Measurements from ENCODE around the gene NR2F1.
A peak's percentile ranks its signal among the peaks of the same experiment; 100 is the strongest.

NR2F1 gene

GRCh38 chr5:93577854-93578812, 4.9 kb upstream of the NR2F1 start:
- no peak for DNase-seq

DNA sequence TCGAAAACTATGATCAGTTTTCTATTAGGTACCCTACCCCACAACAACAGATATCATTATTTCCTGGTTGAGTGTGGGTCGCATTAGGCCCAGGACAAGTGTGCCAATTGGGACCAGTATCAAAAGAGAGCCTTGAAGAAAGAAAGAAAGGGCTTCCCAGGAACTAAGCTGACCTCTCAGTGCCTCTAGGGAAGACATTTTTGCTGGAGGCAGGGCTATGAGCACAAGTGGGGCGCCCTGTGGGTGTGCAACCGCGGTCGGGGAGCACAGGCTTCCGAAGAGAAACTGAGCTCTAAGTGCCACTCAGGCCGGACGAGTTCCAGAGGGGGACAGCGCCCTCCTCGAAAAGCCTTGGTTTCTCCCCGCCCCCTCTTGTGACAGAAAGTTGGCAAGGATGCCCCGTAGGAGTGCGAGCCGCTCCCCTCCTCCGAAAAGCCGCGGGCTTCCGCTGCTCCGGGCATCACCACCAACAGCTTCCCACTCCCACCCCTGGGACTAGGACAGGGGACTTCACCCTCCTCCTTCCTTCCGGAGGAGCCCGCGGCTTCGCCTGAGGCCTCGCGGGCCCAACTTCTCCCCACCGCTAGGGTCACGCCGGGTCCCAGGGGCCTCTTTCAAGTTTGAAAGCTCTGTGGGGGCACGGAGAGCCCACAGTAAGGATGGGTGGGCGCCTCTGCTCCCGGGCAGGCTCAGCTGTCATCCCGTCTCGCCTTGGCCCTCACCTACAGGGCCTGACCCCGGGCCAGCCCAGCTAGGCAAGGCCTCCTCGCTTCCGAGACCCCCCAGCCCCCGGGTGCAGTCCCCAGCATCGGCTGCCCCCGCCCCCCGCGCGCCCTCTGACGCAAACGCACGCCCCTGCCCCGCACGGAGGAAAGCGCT, 4.0 kb upstream of the NR2F1 start:
- no peak for DNase-seq

GRCh38 chr5:93579692-93580062, 3.3 kb upstream of the NR2F1 start:
- DNase-seq, result no peak

DNA sequence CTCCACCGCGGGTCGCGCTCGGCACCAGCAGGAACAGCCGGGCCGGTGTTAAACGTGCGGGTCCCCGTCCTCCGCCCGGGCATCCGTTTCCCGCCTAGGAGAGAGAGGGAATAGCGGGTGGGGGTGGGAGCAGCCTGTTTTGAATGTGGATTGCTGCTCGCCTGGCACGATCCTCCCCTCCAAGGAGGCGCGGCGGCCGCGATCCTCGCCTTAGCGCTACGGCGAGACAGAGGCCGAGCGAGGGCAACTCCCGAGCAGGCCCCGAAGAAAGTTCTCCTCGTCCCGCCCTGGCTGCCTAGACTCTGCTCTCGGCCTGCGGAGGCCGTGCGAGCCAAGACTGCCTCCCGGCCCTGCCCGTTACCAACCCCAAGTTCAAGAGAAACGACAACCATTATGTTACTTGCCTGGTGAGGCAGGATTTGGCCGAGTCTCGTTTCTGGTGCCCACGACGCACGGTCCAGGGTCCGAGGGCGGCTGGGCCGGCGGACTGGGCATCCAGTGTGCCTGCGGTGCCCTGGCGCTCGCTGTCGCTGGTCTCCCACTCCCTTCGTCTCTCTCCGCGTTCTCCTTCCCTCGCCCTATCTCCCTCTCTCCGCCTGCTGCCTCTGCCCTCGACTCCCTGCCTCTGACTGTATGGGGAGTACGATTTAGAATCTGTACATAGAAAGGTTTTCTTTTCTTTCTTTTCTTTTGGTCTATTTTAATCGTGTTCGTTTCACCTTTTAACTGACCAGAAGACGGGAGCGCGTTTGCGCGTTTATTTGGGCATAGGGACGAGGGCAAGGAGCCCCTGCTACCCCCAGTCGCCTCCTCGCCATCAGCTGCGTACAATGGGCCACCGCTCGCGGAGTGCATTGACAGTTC, 2.7 kb upstream of the NR2F1 start:
- no peak for DNase-seq

DNA sequence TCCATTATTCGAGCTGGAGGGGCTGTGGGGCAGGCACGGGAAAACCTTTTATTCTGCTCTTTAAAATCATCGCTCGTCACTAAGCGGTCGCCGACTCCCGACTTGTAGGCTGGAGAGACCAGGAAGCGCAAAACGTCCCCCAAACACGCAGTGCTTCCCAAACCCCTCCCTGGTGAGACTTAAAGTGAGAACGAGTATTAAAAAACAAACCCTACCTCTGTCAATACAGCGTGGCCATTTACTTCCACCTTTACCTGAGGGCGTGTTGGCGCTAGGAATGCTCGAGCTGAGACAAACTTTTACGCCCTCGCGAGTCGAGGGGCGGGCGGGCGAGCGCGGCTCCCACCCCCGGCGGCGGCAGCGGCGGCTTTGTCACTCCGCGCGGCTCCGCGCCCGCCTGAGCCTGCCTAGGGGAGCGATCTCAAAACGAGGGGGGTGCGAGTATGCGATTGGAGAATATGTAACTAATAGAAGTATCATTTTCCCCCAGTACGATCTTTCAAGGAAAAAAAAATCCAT, 2.0 kb upstream of the NR2F1 start, which contains the start of gene NR2F1-AS1:
Gene NR2F1-AS1 (minus strand): TSS at position 293 of the 519 bp plus-strand sequence.
- no peak for DNase-seq

DNA sequence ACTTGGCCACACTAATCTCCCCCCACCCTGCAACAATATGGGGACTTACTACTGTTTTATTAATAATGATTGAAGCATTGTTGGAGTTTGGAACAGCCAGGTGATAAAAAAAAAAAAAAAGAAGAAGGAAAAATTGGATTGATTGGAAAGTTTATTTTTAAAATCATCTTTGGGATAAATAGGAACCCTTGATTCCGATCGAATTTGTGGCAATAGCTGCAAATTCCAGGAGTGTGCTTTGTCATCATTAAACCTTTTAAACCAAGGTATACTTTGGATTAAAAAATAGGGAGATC, 907 bp upstream of the NR2F1 start:
- DNase-seq, result no peak

DNA sequence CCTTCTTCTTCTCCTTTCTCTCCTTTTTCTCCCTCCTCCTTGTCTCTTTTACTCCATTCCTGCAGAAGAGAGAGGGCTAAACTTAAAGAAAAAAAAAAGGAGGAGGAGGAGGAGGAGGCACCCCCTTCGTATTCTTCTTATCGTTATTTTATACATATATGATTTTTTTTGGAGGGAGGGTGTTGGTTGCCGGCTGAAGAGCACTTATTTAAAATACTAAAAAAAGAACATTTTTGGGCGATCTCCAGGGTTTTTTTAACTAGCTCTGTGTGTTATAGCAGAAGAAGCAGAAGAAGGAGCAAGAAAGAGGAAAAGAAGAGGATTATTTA, 381 bp downstream of the NR2F1 start:
- DNase-seq, result no peak

GRCh38 chr5:93583768-93584595, 960 bp downstream of the NR2F1 start:
- peak in 1 of 2 donors; percentile 27 for DNase-seq

GRCh38 chr5:93584596-93585040, 1.6 kb downstream of the NR2F1 start:
- DNase-seq, result no peak

- no peak for DNase-seq
Observed at GRCh38 chr5:93585041-93585766, 2.2 kb downstream of the NR2F1 start.

GRCh38 chr5:93585767-93586385, 2.9 kb downstream of the NR2F1 start:
- no peak for DNase-seq

DNA sequence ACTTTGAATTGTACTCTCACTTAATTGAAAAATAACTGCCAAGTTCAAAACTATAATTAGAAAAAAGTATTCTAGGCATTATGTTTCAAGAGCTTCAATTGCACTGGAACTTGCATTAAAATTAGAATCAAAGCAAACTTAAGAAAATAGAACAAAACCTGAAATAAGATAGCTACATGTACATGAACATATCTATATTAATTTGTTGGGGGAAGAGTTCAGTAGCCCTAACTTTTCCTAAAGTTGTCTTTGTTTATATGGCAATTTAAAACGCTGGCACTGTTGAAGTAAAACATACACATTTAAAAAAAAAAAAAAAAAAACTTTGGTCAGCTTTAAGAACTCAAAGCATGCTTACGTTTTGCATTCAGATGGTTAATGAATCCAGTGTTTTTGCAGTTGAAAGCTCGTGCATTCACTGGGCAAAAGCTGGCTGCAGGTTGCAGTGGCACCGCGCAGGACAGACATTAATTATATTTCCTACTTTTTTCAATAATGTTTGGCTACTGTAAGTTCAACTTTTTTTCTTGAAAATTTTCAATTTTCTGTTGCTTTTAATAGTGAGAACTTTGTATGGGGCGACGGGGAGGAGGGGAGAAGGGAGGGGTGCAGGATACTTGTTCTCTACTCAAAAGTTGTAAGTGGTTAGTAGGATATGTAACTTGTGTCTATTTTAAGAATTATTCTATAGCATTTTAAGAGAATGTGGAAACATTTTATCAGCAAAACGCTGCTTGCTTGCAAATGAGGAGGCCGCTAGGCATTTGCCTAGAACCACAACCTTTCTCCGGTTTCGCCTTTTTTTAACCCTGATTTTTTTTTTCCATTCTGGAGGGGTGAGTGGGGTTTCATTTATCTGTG, 3.9 kb downstream of the NR2F1 start:
- DNase-seq, result no peak

DNA sequence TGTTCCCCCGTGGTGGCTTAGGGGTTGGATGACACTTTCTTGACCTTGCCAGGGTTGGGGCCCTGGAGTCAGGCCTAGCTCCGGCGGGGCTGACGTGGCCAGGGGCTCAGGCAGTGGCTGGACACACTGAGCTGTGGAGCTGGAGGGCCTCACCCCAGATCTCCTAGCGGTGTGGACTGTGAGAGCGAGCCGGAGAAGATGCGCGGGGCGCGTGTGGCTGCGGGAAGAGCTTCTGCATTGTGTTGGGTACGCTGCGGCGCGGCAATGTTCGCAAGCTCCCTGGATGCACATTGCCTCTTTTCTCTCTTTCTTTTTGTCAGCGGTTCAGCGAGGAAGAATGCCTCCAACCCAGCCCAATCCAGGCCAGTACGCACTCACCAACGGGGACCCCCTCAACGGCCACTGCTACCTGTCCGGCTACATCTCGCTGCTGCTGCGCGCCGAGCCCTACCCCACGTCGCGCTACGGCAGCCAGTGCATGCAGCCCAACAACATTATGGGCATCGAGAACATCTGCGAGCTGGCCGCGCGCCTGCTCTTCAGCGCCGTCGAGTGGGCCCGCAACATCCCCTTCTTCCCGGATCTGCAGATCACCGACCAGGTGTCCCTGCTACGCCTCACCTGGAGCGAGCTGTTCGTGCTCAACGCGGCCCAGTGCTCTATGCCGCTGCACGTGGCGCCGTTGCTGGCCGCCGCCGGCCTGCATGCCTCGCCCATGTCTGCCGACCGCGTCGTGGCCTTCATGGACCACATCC, 4.8 kb downstream of the NR2F1 start:
- DNase-seq, result no peak

DNA sequence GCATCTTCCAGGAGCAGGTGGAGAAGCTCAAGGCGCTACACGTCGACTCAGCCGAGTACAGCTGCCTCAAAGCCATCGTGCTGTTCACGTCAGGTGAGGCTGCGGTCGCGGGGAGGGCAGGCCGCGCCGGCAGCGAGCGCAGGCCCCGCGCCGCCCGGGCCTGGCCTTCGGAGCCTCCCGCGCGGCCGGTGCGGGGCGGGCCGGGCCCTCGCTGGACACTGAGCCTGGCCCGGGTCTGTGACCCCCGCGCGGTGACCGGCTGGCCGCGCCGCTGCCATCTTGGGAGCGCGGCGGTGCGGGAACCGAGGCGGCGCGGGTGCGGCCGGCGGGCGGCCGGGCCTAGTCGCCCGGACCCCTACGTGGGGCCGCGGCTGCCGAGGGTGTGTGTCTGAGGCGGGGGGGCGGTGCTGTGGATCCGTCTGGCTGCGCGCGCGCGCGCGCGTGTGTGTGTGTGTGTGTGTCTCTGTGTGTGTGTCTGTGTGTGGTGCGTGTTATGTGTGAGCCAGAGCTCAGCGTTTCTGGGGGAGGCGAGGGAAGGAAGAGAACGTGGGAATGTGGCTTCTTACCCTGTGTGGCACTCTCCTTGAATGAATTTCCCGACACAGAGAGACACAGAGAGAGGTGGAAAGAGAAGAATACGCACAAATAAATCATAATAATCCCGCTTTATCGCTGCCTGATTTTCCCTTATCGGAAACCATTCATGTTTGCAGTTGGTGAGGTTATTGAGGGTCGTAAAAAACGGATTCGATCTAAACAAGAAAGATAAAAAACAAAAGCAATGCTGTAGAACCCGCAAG, 5.5 kb downstream of the NR2F1 start:
- no peak for DNase-seq

DNA sequence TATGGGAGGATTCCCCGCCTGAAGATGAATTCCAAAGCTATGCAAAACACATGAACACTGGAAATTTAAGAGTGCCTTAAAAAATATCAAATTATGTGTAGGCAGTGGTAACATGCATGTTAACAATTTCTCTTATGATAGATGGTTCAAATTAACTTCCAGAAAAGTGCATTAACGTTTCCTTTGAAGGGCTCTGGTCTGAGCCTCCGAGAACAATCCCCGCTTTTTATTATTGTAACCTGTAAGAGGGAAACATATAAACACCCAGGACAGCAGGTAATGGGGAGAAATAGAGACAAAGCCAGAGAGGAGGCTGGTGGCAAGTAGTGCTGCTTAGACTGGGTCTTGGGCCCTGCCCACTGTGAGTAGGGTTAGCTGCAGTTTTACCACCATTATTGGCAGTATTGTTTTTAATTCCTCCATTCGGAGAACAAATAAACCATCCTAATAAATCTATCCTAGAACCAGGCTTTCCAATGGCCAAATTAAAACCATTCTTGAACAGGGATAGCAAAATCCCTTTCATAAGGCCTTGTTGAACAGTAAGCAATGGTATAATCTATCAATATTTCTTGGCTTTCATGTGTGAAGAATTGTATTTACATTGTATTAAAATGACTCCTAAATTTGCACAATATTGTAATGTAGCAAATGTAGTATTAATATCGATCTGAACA, 6.3 kb downstream of the NR2F1 start:
- no peak for DNase-seq

- no peak for DNase-seq
Observed at GRCh38 chr5:93589829-93590215, 6.8 kb downstream of the NR2F1 start.

- DNase-seq, result no peak
Observed at GRCh38 chr5:93590493-93590892, 7.5 kb downstream of the NR2F1 start.

All from CD4-positive, alpha-beta T cell treated with Interleukin-4 for 1 hour (primary cell).